ENCODE data around the gene TNS3.

The TNS3 gene

DNA sequence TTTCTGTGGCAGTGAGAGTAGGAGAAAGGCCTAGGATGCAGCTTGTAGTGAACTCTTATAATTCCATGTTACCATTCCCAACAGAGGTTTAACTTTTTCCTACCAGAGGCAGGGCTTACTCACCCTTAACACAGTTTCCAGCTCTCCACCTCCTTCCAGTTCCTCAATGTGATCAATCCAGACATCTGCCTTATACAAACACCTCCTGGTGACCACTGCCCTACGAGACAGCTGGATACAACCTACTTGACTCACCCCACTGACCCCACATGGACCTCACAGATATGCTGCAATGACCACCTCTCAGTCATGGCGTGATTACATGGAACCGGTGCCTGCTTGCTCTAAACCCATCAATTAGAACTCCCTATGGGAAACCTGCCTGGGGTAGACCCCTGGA, 326.5 kb downstream of the TNS3 start:
- DNase-seq (ENCODE audit: low read depth), result no peak

DNA sequence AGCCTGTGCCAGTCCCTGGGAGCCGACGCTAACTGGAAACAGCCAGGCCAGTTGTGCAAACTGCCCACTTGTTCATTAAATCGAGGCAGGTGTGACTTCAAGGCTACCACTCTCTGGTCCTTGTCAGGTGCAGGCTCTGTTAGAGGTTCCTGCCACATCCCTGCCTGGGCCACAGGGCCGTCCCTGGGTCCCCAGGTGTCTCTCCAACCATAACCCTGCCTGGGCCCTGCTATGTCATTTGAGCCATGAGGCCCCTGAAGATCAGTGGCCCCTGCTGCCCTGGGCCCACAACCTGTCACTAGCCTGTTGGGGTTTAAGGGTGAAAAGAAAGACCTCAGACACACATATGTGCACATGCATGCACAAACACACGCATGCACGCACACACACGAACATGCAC, 326.9 kb downstream of the TNS3 start:
- no peak for DNase-seq (ENCODE audit: low read depth)

DNA sequence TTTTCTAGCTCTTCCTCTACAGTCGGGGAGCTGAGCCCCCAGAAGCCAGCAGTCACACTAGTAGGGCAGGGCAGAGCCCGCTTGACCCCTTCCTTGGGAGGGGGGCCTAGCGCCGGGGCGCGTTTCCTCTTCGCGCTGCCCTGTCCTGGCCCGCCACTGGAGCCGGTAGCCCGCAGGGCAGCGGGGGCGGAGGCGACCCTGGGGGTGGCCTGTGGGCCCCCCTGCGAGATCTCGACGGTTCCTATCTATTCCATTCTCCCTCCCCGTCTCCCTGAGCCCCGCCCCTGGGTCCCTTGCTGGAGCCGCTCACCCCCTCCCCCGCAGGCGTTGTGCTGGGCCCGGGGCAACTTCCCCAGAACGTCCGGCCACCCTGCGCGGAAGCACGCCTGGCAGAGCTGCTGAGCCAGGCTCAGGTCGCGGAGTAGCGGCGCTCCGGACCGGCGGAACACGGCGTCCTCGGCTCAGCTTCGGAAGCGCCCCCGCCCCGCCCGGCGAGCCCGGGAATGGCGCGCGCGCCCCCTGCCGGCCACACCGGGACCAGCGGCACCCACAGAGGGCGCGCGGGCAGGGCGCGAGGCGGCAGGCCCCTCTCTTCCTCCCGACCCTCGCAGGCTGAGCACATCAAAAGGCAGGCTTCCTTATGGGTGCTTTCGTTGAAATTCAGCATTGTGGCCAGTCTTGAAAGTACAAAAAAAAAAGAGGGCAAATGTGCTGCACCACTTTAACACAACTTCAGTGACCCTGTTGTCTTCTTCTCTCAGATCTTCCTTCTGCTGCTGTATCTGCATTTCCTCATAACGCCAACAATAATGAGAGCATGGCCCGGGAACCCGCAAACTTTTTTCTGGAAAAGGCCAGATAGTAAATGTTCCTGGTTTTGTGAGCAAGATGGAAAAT, 327.6 kb downstream of the TNS3 start:
- DNase-seq (ENCODE audit: low read depth), result no peak

DNA sequence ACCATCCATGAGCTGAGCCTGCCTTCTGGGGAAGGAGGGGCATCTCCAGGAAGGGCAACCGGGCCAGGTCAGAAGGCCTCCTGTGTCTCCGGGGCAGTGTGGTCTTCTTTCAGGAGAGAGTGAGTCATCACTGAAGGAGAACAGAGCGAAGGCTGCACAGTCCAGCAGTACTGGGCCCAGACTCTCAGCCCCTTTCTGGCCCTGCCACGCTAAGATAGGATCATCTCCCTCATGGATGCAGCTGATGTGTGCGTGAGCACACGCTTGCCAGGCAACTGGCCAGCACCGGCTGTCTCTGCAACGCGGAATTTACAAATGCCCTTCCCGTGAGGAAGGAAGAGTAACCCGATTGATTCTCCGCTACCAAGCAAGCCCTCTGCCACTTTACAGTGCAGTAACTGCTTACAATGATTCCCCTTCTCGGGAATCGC, 328.2 kb downstream of the TNS3 start:
- DNase-seq (ENCODE audit: low read depth), result peak; percentile 21

DNA sequence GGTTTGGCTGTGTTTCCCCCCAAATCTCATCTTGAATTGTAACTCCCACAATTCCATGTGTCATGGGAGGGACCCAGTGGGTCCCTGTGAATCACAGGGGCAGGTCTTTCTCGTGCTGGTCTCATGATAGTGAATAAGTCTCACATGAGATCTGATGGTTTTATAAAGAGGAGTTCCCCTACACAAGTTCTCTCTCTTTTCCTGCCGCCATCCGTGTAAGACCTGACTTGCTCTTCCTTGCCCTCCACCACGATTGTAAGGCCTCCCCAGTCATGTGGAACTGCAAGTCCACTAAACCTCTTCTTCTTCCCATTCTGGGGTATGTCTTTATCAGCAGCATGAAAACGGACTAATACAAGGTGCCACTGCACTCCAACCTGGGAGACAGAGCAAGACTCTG, 329.2 kb downstream of the TNS3 start:
- no peak for DNase-seq (ENCODE audit: low read depth)

DNA sequence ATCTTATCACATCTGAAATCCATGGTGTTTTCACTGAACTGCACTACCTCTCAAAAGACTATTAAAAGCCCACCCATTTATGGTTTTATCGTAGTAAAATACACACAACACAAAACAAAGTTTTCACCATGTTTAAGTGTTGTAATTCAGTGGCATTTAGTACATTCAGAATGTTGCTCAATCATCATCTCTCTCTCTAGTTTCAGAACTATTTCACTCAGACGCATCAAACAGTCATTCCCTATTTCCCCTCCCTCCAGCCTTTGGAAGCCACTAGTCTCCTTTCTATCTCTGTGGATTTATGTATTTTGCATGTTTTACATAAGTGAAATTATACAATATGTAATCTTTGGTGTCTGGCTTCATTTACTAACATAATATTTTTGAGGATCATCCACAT, 332.6 kb downstream of the TNS3 start:
- DNase-seq (ENCODE audit: low read depth), result no peak

DNA sequence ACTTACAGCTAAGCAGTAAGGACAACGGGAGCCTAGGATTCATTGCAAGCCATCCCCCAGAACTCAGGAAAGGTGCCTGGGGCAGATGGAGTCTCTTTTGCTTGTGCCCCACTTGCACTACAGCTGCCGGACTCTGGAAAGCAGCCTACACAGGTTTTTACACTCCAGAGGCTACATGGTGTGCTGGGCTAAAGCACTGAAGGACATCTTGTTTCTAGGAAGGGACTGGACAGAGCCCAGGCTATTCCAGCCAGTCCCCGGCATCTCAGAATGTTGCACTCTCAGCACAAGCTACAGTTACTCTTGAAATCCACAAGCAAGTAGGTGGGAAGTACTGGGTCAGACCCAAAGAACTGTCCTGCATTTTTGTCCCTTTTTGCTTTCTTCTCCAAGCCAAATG, 333.1 kb downstream of the TNS3 start:
- DNase-seq (ENCODE audit: low read depth), result no peak

DNA sequence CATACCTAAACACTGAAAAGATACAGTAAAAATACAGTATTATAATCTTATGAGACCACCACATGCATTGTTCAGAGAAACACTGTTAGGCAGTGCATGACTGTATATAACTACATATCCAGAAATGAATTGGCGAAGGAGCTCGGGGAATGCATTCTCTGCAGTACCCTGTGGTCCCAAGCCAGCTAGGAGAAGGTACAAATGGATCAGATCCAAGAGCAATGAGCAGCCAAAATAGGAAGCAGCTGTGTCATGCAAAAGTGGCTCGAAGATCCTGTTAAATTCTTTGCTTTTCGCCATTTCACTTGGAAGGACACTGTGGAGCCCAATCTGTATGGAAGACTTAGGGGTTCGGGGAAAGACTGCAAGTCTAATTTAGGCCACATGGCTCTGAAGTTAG, 334.8 kb downstream of the TNS3 start:
- DNase-seq (ENCODE audit: low read depth), result no peak

DNA sequence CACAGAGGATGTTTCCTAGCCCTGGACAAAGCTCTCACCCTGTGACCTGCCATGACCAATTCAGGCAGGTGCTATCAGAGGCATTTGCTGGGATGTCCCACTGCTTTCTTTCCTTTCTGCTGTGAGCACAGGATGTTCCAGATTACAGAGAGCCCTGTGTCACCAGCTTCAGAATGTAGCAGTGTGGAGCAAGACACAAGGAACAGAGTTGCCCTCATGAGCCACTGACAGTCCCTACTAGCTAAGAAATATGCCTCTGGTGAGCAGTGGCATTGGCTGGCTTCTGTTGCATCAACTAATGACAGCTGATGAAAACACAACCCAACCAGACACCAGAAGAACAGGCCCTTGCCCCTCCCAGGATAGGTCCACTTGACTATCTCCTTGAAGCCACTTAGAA, 337.2 kb downstream of the TNS3 start:
- DNase-seq (ENCODE audit: low read depth), result no peak

DNA sequence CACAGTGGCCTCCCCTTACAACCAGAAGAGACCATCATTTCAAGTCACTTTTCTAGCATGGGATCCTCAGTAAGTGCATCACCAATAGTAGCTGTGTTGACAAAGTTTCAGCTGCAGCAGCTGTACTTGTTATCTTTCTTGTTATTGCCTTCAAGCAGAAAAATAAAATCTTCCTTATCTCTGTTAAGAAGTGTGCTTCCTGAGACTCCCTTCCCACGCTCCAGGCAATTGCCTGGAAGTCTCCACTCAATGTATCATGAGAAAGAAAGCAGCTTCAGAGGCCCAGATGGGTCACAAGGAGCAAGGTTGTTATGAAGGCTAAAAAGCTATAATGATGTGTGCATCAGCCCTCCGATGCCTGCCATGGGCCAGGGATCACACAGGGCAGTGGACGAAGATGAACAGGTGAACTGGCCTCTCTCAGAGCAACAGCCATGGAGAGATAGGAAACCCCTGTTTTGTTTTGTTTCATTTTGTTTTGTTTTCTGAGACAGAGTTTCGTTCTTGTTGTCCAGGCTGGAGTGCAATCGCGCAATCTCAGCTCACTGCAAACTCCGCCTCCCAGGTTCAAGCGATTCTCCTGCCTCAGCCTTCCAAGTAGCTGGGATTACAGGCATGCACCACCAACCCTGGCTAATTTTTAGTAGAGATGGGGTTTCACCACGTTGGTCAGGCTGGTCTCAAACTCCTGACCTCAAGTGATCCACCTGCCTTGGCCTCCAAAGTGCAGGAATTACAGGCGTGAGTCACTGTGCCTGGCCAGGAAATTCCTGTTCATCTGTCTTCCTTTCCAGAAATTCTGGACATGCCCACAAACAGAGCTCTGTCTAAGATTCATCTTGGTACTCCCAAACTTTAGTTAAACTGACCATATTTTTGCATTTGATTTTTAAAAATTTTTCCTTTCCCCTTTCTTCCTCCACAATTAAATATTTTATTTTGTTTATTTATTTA, 340.5 kb downstream of the TNS3 start:
- DNase-seq (ENCODE audit: low read depth), result no peak

DNA sequence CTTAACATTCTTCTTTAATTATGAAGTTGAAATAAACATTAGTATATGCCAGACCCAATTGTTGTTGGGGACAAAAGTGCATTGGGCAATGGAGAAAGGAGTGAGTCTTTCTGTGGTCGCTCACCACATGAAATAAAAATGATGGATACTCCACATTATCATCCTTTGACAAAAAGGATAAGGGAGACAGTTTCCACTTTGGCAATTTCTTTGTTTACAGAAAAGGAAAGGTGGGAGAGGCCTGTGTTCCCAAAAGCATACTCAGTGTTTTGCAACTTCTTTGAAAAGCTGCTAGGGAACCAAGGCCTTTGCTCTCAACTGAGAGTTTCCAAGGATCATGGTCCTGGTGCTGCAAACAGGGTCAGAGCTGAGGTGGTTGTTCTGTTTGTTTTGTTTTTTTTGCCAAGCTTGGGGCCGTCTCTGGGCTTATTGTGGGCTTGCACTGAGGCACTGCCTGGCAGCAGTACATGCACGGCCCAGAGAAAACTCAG, 341.9 kb downstream of the TNS3 start:
- DNase-seq (ENCODE audit: low read depth), result peak; percentile 73

DNA sequence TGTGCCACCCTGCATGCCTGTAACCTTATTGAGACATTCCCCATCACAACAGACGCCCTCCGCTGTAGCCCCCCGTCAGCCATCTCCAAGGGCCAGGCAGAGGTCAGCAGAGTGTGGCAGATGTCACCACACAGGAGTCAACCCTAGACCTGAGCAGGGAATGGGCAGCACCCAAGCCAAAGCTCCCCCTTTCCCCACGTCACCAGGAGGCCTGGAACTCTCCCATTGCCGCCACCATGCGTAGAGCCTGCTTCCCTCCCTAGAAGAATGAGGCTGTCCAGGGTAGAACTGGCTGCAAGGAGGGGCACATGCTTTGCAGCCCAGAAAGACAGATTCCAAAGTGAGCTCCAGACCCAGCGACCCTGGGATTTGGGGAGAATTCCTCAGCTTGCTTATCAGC, 342.9 kb downstream of the TNS3 start:
- no peak for DNase-seq (ENCODE audit: low read depth)

DNA sequence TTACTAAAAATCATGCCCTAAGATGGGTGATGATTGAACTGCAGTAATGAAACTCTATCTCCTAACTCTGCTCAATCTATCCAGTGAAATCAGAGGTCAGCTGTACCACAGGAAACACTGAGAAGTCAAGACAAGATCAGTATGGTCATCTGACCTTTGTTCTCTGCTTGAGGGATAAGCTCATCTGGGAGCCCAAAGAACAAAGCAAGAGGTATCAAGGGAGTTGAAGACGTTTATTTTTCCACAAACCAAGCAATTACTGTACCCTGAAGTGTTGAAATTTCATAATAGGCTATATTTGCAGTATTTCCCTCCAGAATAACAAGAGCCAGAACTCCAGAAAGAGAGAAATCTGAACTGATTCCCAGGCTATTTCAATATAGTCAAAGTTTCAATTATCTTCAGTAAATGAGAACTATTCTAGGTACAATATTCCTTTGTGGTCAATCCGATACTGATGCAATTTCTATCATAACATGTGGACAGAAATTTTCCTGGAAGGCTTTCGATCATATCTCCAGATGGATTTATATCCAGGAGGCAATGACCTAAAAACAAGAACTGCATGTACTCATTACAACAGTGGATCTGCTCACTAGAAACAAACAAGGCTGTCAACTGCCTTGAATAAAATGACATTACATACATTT, 345.3 kb downstream of the TNS3 start:
- DNase-seq (ENCODE audit: low read depth), result no peak

DNA sequence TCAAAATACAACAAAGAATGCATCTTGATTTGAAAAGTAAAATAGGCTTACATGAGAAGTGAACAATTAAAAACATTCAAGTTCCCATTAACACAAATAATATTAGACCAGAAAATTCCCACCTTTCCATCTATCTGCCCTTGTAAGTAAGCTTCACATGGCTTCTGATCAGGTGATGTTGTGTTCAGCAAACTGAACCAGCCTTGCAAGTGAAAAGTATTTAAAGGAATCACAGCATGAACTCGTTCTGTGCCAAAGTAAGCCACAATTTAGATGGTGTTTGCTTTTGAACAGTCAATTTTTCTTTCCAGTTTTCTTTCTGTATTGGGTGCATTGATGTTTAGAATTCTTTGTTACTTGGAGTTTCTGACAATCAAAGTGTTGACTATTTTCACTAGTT, 347.9 kb downstream of the TNS3 start:
- no peak for DNase-seq (ENCODE audit: low read depth)

DNA sequence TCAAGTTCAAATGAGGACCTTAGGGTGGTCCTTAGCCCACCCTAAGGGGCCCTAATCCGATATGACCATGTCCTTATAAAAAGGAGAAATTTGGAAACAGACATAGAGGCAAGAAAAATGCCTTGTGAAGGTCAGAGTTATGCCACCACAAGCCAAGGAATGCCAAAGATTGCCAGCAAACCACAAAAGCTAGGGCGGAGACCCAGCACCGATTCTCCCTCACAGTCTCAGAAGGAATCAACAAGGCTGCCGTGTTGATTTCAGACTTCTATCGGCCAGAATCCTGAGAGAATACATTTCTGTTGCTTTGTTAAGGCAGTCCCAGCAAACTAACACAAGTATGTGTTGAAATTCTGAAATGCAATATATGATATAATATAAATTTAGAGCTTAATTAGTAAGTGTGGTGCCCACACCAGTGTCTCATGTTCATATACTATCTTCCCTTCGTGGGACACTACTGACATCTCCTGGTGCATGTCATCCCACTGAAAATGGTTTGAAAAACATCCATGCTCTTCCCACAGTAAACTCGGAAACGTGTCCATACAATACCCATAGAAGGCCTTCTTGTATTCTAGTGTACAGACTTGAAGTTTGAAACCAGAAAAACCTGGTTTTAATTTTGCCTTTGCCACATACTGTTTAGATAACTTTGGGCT, 349.0 kb downstream of the TNS3 start:
- DNase-seq (ENCODE audit: low read depth), result no peak

DNA sequence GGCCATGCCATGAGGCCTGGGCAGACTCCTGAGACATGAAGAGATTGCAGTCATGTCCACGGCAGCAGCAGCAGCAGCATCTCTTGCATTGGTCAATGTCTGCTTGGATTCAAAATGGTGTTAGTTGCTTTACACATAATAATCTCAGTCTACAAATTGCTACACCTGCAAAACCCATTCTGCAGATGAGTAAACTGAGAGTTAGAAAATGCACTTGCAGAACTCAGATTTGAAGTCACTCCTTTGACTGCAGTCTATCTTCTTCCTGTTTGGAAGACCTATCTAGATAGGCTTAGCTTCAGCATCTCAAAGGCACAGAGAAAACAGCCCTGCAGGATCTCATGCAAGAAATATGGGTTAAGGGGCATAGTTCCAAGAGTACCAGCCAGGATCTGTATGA, 350.3 kb downstream of the TNS3 start:
- no peak for DNase-seq (ENCODE audit: low read depth)

DNA sequence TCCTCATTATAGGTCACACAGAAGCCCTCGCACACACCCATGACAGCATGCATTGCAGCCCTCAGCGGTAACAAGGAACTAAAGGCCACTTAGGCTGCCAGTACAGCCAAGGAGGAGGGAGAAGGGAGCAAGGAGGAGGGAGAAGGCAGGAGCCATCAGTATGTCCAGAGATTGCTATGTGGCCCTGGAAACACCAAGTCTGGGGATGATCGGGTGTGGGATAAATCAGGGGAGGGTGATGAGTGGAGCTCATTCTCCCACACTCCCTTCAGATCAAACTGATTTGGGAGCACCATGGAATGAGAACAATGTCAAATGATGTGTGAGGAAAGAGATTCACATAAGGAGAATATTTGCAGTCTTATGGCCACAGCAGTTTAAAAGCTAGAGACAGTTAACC, 350.9 kb downstream of the TNS3 start:
- no peak for DNase-seq (ENCODE audit: low read depth)

DNA sequence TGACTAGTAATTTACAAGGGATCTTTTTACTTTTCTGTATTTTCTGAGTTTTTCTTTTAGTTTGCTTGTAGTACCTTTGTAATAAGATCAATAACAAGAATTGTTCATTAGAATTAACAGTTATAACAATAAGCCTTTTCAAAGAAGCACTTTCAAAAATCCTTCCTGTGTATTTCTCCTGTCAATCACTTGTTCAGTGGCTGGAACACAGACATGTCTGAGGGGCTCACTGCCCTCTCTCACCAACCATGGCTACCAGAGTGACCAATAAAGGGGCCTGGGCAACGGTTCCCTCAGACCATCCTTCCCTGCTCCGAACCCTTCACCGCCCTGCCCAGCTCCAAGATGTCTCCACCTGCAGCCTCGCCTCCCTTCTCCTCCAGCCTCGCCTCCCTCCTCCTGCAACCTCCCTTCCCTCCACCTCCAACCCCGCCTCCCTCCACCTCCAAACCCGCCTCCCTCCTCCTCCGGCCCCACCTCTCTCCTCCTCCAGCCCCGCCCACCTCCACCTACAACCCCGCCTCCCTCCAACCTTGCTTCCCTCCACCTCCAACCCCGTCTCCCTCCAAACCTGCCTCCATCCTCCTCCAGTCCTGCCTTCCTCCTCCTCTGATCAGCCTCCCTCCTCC, 353.4 kb downstream of the TNS3 start:
- DNase-seq (ENCODE audit: low read depth), result no peak

DNA sequence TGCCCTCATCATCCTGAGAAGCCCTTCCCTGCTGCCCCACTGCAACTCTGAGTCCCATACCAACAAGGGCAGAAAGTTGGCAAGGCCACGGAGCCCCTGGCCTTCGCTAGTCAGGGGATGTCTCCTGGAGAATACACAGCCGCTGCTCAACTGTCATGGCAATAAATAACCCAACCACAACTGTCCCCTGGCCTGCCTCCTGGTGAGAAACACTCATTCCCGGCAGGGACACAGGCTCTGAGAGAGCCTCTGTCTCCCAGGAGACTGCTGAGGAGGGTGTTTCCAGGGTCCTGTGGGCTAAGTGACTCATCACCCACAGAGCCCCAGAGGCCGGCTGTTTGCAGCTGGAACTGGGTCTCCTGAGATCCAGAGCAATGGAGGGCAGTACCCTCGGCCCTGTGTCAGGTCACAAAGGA, 354.1 kb downstream of the TNS3 start:
- DNase-seq (ENCODE audit: low read depth), result peak; percentile 67

DNA sequence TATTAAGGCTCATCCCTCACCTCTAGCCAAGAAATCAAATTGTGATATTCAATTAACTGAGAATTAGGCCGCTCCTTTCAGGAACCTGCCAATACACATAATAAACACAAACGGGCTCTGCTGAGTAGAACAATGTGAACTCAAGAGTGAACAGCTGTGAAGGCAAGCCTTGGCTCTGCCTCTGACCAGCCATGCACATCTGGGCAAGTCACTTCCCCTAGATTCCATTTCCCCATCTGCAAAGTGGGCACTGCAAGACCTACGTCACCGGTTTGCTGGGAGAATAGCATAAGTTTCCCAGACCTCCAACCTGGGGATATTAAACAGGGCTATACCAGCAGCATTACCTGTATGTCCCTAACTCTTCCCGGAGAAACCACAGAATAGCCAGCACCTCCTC, 355.2 kb downstream of the TNS3 start:
- DNase-seq (ENCODE audit: low read depth), result no peak

DNA sequence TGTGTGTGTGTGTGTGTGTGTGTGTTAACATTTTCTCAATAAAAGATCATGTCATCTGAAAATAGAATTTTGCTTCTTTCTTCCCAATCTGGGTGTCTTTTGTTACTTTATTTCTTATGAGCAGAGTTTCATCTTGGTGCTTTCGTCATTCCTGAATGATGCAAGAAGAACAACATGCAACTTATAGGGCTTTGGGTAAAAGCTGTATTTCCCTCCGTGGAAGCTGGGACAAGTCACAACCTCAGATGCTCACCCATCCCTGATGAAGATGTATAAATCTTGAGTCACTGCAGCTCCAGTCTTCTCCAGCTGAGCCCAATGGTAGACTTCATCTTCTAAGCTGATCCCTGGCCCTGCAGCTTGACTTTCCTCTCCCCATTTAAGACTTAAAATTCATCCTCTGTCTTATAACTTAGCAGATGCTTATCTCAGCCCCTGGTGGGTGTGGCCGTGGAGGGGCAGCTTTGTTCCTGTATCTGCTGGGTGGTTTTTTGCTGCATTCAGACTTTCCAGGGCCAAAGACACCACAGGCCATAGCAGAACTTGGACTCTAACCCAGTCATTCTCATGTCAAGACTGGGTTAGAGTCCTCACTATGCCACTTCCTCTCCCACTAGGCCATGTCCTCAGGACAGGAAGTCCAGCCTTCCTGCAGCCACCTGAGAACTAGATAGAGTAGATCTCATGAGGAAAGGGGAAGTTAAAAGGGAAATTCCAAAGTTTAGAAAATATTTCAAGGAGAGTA, 356.4 kb downstream of the TNS3 start:
- DNase-seq (ENCODE audit: low read depth), result no peak

Measured in GM04503 (cell line).